H9 (cell line): Measurements from ENCODE around the gene OR2J1. TPM values are rescaled to one million over a fixed set of nuclear protein-coding genes. Genes with fewer than 3 reads are reported as not detected.

Experiments used
- DNase-seq: peaks from one replicate; pipeline ENCODE4 v3.0.0-alpha.2; 2017
- H2AFZ ChIP-seq: one replicate; pipeline ENCODE4 v1.6.1; 2013; ENCODE audit warnings: mild to moderate bottlenecking, low read length, control low read depth, moderate library complexity
- H2AK5ac ChIP-seq: 2 replicates; pipeline ENCODE4 v1.6.1; 2013; ENCODE audit warnings: low read length, control low read depth, mixed read lengths; ENCODE audit not compliant: insufficient read length
- H2BK120ac ChIP-seq: one replicate; pipeline ENCODE4 v1.6.1; 2013; ENCODE audit warnings: low read depth, mild to moderate bottlenecking, low read length, control low read depth, inconsistent platforms; ENCODE audit not compliant: poor library complexity, severe bottlenecking
- H2BK12ac ChIP-seq: 2 replicates; pipeline ENCODE4 v1.6.1; 2013; ENCODE audit warnings: low read length, control low read depth, mixed read lengths, low read depth; ENCODE audit not compliant: insufficient read length
- H2BK15ac ChIP-seq: 2 replicates; pipeline ENCODE4 v1.6.1; 2013; ENCODE audit warnings: low read depth, low read length, control low read depth
- H2BK20ac ChIP-seq: one replicate; pipeline ENCODE4 v1.6.1; 2013; ENCODE audit warnings: low read depth, mild to moderate bottlenecking, low read length, control low read depth, inconsistent platforms; ENCODE audit not compliant: poor library complexity, severe bottlenecking
- H2BK5ac ChIP-seq: 2 replicates; pipeline ENCODE4 v1.6.1; 2013; ENCODE audit warnings: low read length, control low read depth, mixed read lengths; ENCODE audit not compliant: insufficient read length
- H3K14ac ChIP-seq: 2 replicates; pipeline ENCODE4 v1.6.1; 2013; ENCODE audit warnings: low read length, control low read depth; ENCODE audit not compliant: insufficient read depth
- H3K18ac ChIP-seq: 2 replicates; pipeline ENCODE4 v1.6.1; 2013; ENCODE audit warnings: low read depth, mild to moderate bottlenecking, mixed read lengths, low read length, control low read depth; ENCODE audit not compliant: insufficient read length
- H3K23ac ChIP-seq: 2 replicates; pipeline ENCODE4 v1.6.1; 2013; ENCODE audit warnings: low read length, control low read depth, mixed read lengths, low read depth; ENCODE audit not compliant: insufficient read length
- H3K23me2 ChIP-seq: 2 replicates; pipeline ENCODE4 v1.6.1; 2013; ENCODE audit warnings: low read depth, mild to moderate bottlenecking, mixed read lengths, low read length, control low read depth; ENCODE audit not compliant: insufficient read length, poor library complexity, severe bottlenecking
- H3K27ac ChIP-seq: 2 replicates; pipeline ENCODE4 v1.5.1; 2013; ENCODE audit warnings: low read length, control low read depth, mixed read lengths, low read depth; ENCODE audit not compliant: insufficient read length
- H3K27me3 ChIP-seq: 2 replicates; pipeline ENCODE4 v1.6.1; 2013; ENCODE audit warnings: low read length, control low read depth, inconsistent platforms; ENCODE audit not compliant: insufficient read depth
- H3K4ac ChIP-seq: 2 replicates; pipeline ENCODE4 v1.6.1; 2013; ENCODE audit warnings: low read depth, mild to moderate bottlenecking, control low read depth, inconsistent platforms, low read length, moderate library complexity
- H3K4me1 ChIP-seq: 2 replicates; pipeline ENCODE4 v1.6.1; 2013; ENCODE audit warnings: low read length, control low read depth, inconsistent platforms; ENCODE audit not compliant: insufficient read depth
- H3K4me2 ChIP-seq: 2 replicates; pipeline ENCODE4 v1.6.1; 2013; ENCODE audit warnings: low read length, control low read depth, mixed read lengths; ENCODE audit not compliant: insufficient read length, insufficient read depth
- H3K56ac ChIP-seq: 2 replicates; pipeline ENCODE4 v1.6.1; 2013; ENCODE audit warnings: low read depth, mild to moderate bottlenecking, mixed read lengths, low read length, control low read depth; ENCODE audit not compliant: insufficient read length
- H3K79me1 ChIP-seq: 2 replicates; pipeline ENCODE4 v1.6.1; 2013; ENCODE audit warnings: low read depth, mild to moderate bottlenecking, moderate library complexity, low read length, control low read depth, inconsistent platforms; ENCODE audit not compliant: insufficient read depth, poor library complexity, severe bottlenecking
- H3K79me2 ChIP-seq: 2 replicates; pipeline ENCODE4 v1.6.1; 2013; ENCODE audit warnings: low read length, control low read depth, inconsistent platforms; ENCODE audit not compliant: insufficient read depth
- H3K9ac ChIP-seq: 2 replicates; pipeline ENCODE4 v1.6.1; 2013; ENCODE audit warnings: low read length, control low read depth, mixed read lengths; ENCODE audit not compliant: insufficient read length; ENCODE audit errors: extremely low read depth
- H3K9me3 ChIP-seq: one replicate; pipeline ENCODE4 v1.6.1; 2013; ENCODE audit warnings: low read depth, low read length, inconsistent platforms; ENCODE audit not compliant: control insufficient read depth
- H3T11ph ChIP-seq: one replicate; pipeline ENCODE4 v1.6.1; 2013; ENCODE audit warnings: mild to moderate bottlenecking, low read length, control low read depth, inconsistent platforms
- H4K20me1 ChIP-seq: one replicate; pipeline ENCODE4 v1.6.1; 2013; ENCODE audit not compliant: control insufficient read depth, insufficient read length, insufficient read depth
- H4K5ac ChIP-seq: 2 replicates; pipeline ENCODE4 v1.6.1; 2013; ENCODE audit warnings: low read depth, mild to moderate bottlenecking, mixed read lengths, low read length, control low read depth; ENCODE audit not compliant: insufficient read length
- H4K8ac ChIP-seq: replicated peaks from 2 replicates; pipeline ENCODE4 v1.6.1; 2013; ENCODE audit warnings: low read length, control low read depth, mixed read lengths, low read depth; ENCODE audit not compliant: insufficient read length
- H4K91ac ChIP-seq: 2 replicates; pipeline ENCODE4 v1.6.1; 2013; ENCODE audit warnings: low read depth, mild to moderate bottlenecking, moderate library complexity, mixed read lengths, low read length, control low read depth; ENCODE audit not compliant: insufficient read length
- H3K27ac Mint-ChIP-seq, 3 experiments: 2 replicates in 2 of 3; 3 replicates in 1 of 3; pipeline ENCODE4 v1.8.0; 2020 to 2021; ENCODE audit warnings: mixed read lengths in 3 of 3, mild to moderate bottlenecking in 1 of 3, moderate library complexity in 1 of 3
- H3K27me3 Mint-ChIP-seq: 2 replicates; pipeline ENCODE4 v1.8.0; 2021; ENCODE audit warnings: low read depth, mild to moderate bottlenecking, moderate library complexity, mixed read lengths
- H3K36me3 Mint-ChIP-seq, 3 experiments: 2 replicates in 2 of 3; 3 replicates in 1 of 3; pipeline ENCODE4 v1.8.0; 2020 to 2021; ENCODE audit warnings: low read depth in 3 of 3, mixed read lengths in 3 of 3; ENCODE audit not compliant: insufficient read depth in 1 of 3
- H3K4me1 Mint-ChIP-seq, 2 experiments: 2 replicates each; pipeline ENCODE4 v1.8.0; 2020; ENCODE audit warnings: mixed read lengths in 2 of 2
- H3K4me3 Mint-ChIP-seq, 2 experiments: 2 replicates in 1 of 2; 3 replicates in 1 of 2; pipeline ENCODE4 v1.8.0; 2020 to 2021; ENCODE audit warnings: mild to moderate bottlenecking in 2 of 2, mixed read lengths in 2 of 2, moderate library complexity in 1 of 2
- H3K9me3 Mint-ChIP-seq, 2 experiments: 2 replicates in 1 of 2; 3 replicates in 1 of 2; pipeline ENCODE4 v1.8.0; 2020; ENCODE audit warnings: mild to moderate bottlenecking in 2 of 2, mixed read lengths in 2 of 2, moderate library complexity in 1 of 2
- WGBS: extraction: QIAGEN DNeasy Blood & Tissue Kit; methylation state at CpG from one replicate; pipeline ENCODE4 v1.1.7; 2013; ENCODE audit warnings: missing lambda C conversion rate, low lambda C conversion rate, mixed read lengths; ENCODE audit not compliant: insufficient read length; ENCODE audit errors: extremely low coverage; 5-methylcytosine and 5-hydroxymethylcytosine counted together
- total RNA-seq: library from RNA; stranded (reverse); gene quantifications from 2 replicates; pipeline ENCODE4 v1.2.1, GENCODE V29; 2021
- TF ChIP-seq, protein P1 (sequence below): fragments of 200-600 bp; sonication (generic); conservative IDR thresholded peaks from 3 replicates; pipeline ENCODE4 v1.8.0; 2021; ENCODE audit warnings: antibody characterized with exemption, mild to moderate bottlenecking

Gene OR2J1
- total RNA-seq, 1 experiment from 2014 or later = not detected

DNA sequence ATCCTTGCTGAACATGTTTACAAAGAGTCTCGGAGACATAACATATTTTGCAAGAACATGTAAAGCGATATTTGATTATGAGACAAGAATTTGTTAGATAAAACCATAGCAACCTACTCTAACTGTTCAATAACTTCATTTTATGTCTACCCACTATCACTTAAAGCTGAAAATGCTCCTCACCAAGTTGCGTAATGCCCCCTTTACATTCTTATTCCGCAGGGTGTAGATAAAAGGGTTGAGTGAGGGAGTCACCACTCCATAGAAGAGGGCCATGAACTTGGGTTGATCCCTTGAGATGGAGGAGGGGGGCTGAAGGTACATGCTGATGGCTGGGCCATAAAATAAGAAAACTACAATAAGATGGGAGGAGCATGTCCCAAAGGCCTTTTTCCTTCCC lies 38.4 kb downstream of the OR2J1 start:
- no peak overlapping the region for H2BK5ac ChIP-seq
- no peaks in the 10 kb centered on the region for H4K20me1 ChIP-seq
- no peak overlapping the region for H2BK15ac ChIP-seq
- H3K27me3 ChIP-seq = no peaks in the 10 kb centered on the region
- no peak overlapping the region for H4K91ac ChIP-seq
- no peak overlapping the region for H3K27ac Mint-ChIP-seq
- H3K4me2 ChIP-seq = no peak overlapping the region
- H3K4me3 Mint-ChIP-seq = no peak overlapping the region
- no peak overlapping the region for H2AK5ac ChIP-seq
- H2AFZ ChIP-seq = no peak overlapping the region
- no CpG with 5 or more reads among the region's 4 CpGs for WGBS
- H3K79me1 ChIP-seq = no peaks in the 10 kb centered on the region
- peaks cover 0 to 5% (median 3%) of the 10 kb centered on the region in 3 experiments; a peak in 1 of 7 replicates for H3K36me3 Mint-ChIP-seq
- no peaks in the 10 kb centered on the region for H3K79me2 ChIP-seq
- H3K14ac ChIP-seq = no peak overlapping the region
- H3K27ac ChIP-seq = no peak overlapping the region
- H4K8ac ChIP-seq = no peak overlapping the region
- TF ChIP-seq, protein P1, sequence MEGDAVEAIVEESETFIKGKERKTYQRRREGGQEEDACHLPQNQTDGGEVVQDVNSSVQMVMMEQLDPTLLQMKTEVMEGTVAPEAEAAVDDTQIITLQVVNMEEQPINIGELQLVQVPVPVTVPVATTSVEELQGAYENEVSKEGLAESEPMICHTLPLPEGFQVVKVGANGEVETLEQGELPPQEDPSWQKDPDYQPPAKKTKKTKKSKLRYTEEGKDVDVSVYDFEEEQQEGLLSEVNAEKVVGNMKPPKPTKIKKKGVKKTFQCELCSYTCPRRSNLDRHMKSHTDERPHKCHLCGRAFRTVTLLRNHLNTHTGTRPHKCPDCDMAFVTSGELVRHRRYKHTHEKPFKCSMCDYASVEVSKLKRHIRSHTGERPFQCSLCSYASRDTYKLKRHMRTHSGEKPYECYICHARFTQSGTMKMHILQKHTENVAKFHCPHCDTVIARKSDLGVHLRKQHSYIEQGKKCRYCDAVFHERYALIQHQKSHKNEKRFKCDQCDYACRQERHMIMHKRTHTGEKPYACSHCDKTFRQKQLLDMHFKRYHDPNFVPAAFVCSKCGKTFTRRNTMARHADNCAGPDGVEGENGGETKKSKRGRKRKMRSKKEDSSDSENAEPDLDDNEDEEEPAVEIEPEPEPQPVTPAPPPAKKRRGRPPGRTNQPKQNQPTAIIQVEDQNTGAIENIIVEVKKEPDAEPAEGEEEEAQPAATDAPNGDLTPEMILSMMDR = no peak
- H3K23ac ChIP-seq = no peak overlapping the region
- no peak overlapping the region for H2BK20ac ChIP-seq
- no peaks in the 10 kb centered on the region for H3K9me3 ChIP-seq
- no peak overlapping the region for H3K56ac ChIP-seq
- no peak overlapping the region for H3K9ac ChIP-seq
- peaks cover 6% of the 10 kb centered on the region in 2 experiments; a peak in 4 of 5 replicates for H3K9me3 Mint-ChIP-seq
- no peaks in the 10 kb centered on the region for H3K23me2 ChIP-seq
- DNase-seq = no peak
- H3K4me1 Mint-ChIP-seq = no peaks in the 10 kb centered on the region
- H2BK120ac ChIP-seq = no peak overlapping the region
- no peak overlapping the region for H4K5ac ChIP-seq
- H3K4me1 ChIP-seq = no peaks in the 10 kb centered on the region
- H3K27me3 Mint-ChIP-seq = no peaks in the 10 kb centered on the region
- H3K4ac ChIP-seq = no peak overlapping the region
- H3T11ph ChIP-seq = no peak overlapping the region
- no peak overlapping the region for H2BK12ac ChIP-seq
- no peak overlapping the region for H3K18ac ChIP-seq
